Glutamatergic neuron (in vitro differentiated cells): ENCODE results near the gene CRYBG2. TPM values are rescaled to one million over a fixed set of nuclear protein-coding genes. Genes with fewer than 3 reads are reported as not detected.

Source experiments
- DNase-seq: peaks from one replicate; pipeline ENCODE4 v3.0.0; 2022
- H3K27ac Mint-ChIP-seq: one replicate; pipeline ENCODE4 v1.8.0; 2020; ENCODE audit warnings: mild to moderate bottlenecking, mixed read lengths, inconsistent platforms; ENCODE audit not compliant: unreplicated experiment
- H3K27me3 Mint-ChIP-seq: one replicate; pipeline ENCODE4 v1.8.0; 2020; ENCODE audit warnings: mild to moderate bottlenecking, moderate library complexity, mixed read lengths, inconsistent platforms; ENCODE audit not compliant: unreplicated experiment
- H3K36me3 Mint-ChIP-seq: one replicate; pipeline ENCODE4 v1.8.0; 2020; ENCODE audit warnings: mild to moderate bottlenecking, mixed read lengths, inconsistent platforms; ENCODE audit not compliant: unreplicated experiment
- H3K4me1 Mint-ChIP-seq: one replicate; pipeline ENCODE4 v1.8.0; 2020; ENCODE audit warnings: mild to moderate bottlenecking, low read depth, mixed read lengths, inconsistent platforms; ENCODE audit not compliant: unreplicated experiment
- H3K4me3 Mint-ChIP-seq: one replicate; pipeline ENCODE4 v1.8.0; 2020; ENCODE audit warnings: mild to moderate bottlenecking, mixed read lengths, inconsistent platforms; ENCODE audit not compliant: unreplicated experiment
- H3K9me3 Mint-ChIP-seq: one replicate; pipeline ENCODE4 v1.8.0; 2020; ENCODE audit warnings: mild to moderate bottlenecking, moderate library complexity, mixed read lengths, inconsistent platforms; ENCODE audit not compliant: unreplicated experiment
- total RNA-seq: library from RNA; stranded (reverse); fragmentation: NEBNext Ultra II Directional; extraction: Animal tissue kit (Norgen Biotek cat#: 25700); gene quantifications from one replicate; pipeline ENCODE4 v1.2.1, GENCODE V29; 2021; ENCODE audit not compliant: unreplicated experiment
- TF ChIP-seq, protein P1 (sequence below): fragments of 200-600 bp; sonication (generic); IDR thresholded peaks from one replicate; pipeline ENCODE4 v1.5.0; 2021; ENCODE audit not compliant: partially characterized antibody, unreplicated experiment

The CRYBG2 gene
- total RNA-seq, 1 donor from 2014 or later = 2.2 TPM

DNA sequence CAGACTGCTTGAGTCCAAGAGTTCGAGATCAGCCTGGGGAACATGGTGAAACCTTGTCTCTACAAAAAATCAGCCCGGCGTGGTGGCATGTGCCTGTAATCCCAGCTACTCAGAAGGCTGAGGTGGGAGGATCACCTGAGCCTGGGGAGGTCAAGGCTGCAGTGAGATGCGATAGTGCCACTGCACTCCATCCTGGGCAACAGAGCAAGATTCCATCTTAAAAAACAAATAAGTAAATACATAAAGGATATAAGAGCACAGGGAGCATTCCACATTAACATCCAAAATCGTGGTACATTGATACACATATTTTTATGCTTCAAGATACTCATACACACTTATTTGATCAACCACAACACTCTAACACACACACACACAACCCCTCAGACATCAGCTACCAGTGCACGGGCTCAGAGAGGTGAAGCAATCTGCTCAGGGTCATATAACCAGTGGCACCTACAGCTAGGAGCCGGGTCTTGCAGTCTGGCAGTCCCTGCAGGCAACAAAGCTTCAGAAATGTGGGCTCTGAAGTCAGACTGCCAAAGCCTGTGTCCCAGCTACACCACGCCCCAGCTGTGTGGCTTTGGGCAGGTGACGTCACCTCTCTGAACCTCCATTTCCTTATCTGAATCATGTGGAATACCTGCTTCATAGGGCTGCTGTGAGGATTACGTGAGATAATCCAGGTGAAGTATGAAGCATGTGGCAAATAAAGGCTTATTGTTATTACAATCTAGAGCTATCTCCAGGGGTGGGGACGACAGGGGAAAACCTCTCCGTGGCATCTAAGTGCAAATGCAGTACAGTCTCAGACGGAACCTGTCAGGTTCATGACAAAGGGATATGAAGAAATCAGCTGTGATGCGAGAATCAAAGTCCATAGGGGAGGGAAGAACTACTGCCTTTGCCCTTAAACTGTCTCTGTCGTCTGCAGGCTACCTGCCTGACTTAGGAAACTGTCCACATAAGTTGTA is 4.8 kb upstream of the CRYBG2 start:
- Mint-ChIP-seq H3K27me3 (peaks cover 17% of the 10 kb centered on the region), H3K4me3 (no peak overlapping the region), H3K9me3 (peaks cover 3% of the 10 kb centered on the region), H3K36me3 (no peaks in the 10 kb centered on the region), H3K4me1 (peaks cover 11% of the 10 kb centered on the region), H3K27ac (no peak overlapping the region)
- DNase-seq = no peak
- TF ChIP-seq, protein P1, sequence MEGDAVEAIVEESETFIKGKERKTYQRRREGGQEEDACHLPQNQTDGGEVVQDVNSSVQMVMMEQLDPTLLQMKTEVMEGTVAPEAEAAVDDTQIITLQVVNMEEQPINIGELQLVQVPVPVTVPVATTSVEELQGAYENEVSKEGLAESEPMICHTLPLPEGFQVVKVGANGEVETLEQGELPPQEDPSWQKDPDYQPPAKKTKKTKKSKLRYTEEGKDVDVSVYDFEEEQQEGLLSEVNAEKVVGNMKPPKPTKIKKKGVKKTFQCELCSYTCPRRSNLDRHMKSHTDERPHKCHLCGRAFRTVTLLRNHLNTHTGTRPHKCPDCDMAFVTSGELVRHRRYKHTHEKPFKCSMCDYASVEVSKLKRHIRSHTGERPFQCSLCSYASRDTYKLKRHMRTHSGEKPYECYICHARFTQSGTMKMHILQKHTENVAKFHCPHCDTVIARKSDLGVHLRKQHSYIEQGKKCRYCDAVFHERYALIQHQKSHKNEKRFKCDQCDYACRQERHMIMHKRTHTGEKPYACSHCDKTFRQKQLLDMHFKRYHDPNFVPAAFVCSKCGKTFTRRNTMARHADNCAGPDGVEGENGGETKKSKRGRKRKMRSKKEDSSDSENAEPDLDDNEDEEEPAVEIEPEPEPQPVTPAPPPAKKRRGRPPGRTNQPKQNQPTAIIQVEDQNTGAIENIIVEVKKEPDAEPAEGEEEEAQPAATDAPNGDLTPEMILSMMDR = no peak

DNA sequence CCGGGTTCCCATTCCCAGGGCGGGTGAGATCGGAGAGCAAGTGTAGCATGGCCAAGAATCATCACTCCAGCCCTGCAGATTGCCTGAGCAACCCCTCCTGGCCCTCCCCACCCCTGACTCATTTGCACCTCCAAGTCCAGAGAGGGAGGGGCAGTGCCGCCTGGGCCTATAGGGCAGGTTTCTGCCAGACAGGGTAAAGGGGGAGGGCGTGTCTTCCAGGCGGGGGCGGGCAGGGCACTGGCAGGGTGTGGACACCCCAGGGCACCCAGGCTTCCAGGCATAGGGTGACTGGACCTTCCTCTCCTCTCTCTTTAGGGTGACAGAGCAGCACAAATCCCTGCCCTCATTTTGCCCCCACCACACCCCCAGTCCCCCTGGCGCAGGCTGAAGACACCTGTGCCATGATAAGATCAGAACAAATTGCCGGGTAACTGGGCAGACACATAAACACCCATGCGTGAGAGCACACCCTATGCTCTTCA is 3.2 kb upstream of the CRYBG2 start:
- H3K36me3 Mint-ChIP-seq = no peaks in the 10 kb centered on the region
- H3K9me3 Mint-ChIP-seq = peaks cover 5% of the 10 kb centered on the region
- TF ChIP-seq, protein P1 = no peak
- H3K4me3 Mint-ChIP-seq = no peak overlapping the region
- H3K4me1 Mint-ChIP-seq = peaks cover 11% of the 10 kb centered on the region
- no peak overlapping the region for H3K27ac Mint-ChIP-seq
- peaks cover 12% of the 10 kb centered on the region for H3K27me3 Mint-ChIP-seq
- DNase-seq = no peak

DNA sequence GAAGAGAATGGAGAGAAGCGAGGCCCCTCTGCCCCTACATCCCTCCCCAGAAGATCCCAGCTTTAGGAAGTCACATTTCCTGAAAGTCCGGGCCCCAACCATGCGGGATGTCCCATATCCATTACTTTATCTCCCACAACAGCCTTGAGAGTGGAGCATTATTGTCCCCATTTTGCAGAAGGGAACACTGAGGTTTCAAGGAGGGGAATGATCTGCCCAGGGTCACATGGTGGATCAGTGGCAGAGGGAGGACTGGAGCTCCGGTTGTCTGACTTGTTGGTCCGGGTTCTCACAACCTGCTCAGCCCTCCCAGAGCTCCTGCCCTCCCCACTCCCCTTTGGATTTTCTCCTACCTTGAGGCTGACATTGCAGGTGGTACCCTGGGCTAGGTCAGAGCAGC is 2.2 kb upstream of the CRYBG2 start:
- no peaks in the 10 kb centered on the region for H3K36me3 Mint-ChIP-seq
- peaks cover 10% of the 10 kb centered on the region for H3K27me3 Mint-ChIP-seq
- no peak for DNase-seq
- peaks cover 3% of the 10 kb centered on the region for H3K9me3 Mint-ChIP-seq
- H3K4me3 Mint-ChIP-seq = no peak overlapping the region
- H3K27ac Mint-ChIP-seq = no peak overlapping the region
- H3K4me1 Mint-ChIP-seq = peaks cover 11% of the 10 kb centered on the region
- TF ChIP-seq, protein P1 = no peak

DNA sequence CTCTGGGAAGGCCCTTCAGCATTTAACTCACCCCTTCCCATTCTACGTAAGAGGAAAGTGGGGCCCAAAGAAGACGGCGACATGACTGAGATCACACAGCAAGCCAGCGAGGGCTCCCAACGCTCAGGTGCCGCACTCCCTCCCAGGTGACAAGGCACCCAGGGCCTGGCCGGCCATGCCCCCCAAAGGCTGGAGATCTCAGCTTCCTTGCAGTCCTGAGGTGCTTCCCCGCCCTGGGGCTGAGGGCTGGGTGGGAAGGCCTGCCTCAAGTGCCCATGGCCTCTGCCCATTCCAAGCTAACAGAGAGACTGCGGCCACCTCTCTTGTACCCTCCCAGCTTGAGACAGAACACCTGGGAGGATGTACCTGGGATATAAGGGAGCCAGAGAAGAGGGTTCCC is 1.0 kb upstream of the CRYBG2 start:
- no peak for DNase-seq
- no peak overlapping the region for H3K4me3 Mint-ChIP-seq
- H3K9me3 Mint-ChIP-seq = peaks cover 3% of the 10 kb centered on the region
- H3K27ac Mint-ChIP-seq = no peak overlapping the region
- peaks cover 5% of the 10 kb centered on the region for H3K4me1 Mint-ChIP-seq
- TF ChIP-seq, protein P1 = no peak
- H3K36me3 Mint-ChIP-seq = no peaks in the 10 kb centered on the region
- peaks cover 9% of the 10 kb centered on the region for H3K27me3 Mint-ChIP-seq
